Measurements from ENCODE around the gene UCK1. TPM values are rescaled to one million over a fixed set of nuclear protein-coding genes. Genes with fewer than 3 reads are reported as not detected.
"Not testable (repeated sequence)": the region's sequence is repeated elsewhere in the genome, so short reads cannot be mapped to it uniquely, and the experiment has no call there.

UCK1 gene
- total RNA-seq, 6 donors from 2014 or later: 27.8 to 36.7 (median 29.4) TPM

GRCh38 chr9:131554087-131554842, 23.2 kb upstream of the UCK1 start:
- no peak for TF ChIP-seq POLR2AphosphoS5 (IDR thresholded peaks at IDR 0.05)

GRCh38 chr9:131552030-131552429, 21.0 kb upstream of the UCK1 start:
- Histone ChIP-seq H3K27me3 (peaks cover 0 to 18% (median 4%) of the 10 kb centered on the region in 4 donors), H3K9me3 (no peaks in the 10 kb centered on the region), H3K4me1 (peaks cover 0 to 2% (median under 1%) of the 10 kb centered on the region in 4 donors), H3K27ac (no peak overlapping the region), H3K4me3 (no peak overlapping the region), H3K36me3 (no peaks in the 10 kb centered on the region)
- 87 to 99% methylated on average over 6 of the region's 6 CpGs for WGBS, 2 donors
- no peak for TF ChIP-seq EP300 (IDR thresholded peaks at IDR 0.05)
- no peak for TF ChIP-seq POLR2A (IDR thresholded peaks at IDR 0.05)
- TF ChIP-seq POLR2AphosphoS5 (IDR thresholded peaks at IDR 0.05): no peak
- TF ChIP-seq, protein P1, sequence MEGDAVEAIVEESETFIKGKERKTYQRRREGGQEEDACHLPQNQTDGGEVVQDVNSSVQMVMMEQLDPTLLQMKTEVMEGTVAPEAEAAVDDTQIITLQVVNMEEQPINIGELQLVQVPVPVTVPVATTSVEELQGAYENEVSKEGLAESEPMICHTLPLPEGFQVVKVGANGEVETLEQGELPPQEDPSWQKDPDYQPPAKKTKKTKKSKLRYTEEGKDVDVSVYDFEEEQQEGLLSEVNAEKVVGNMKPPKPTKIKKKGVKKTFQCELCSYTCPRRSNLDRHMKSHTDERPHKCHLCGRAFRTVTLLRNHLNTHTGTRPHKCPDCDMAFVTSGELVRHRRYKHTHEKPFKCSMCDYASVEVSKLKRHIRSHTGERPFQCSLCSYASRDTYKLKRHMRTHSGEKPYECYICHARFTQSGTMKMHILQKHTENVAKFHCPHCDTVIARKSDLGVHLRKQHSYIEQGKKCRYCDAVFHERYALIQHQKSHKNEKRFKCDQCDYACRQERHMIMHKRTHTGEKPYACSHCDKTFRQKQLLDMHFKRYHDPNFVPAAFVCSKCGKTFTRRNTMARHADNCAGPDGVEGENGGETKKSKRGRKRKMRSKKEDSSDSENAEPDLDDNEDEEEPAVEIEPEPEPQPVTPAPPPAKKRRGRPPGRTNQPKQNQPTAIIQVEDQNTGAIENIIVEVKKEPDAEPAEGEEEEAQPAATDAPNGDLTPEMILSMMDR (IDR thresholded peaks at IDR 0.05): no peak
- ATAC-seq (ENCODE audit: low FRiP score in 2 of 2) (no peak), DNase-seq (no peak)

More at GRCh38 chr9:131554087-131554842, 23.2 kb upstream of the UCK1 start:
- Histone ChIP-seq H3K9me3 (no peaks in the 10 kb centered on the region), H3K27ac (no peak overlapping the region), H3K27me3 (peaks cover 0 to 17% (median 4%) of the 10 kb centered on the region in 4 donors), H3K4me1 (no peaks in the 10 kb centered on the region), H3K4me3 (no peak overlapping the region), H3K36me3 (no peaks in the 10 kb centered on the region)
- peak in 1 of 2 donors; percentile 73 for DNase-seq
- no peak for ATAC-seq (ENCODE audit: low FRiP score in 2 of 2)
- WGBS, 2 donors: 48 to 81% methylated on average over 6 to 17 of the region's 60 CpGs

GRCh38 chr9:131550465-131550864, 19.4 kb upstream of the UCK1 start:
- DNase-seq: not testable (repeated sequence)

DNA sequence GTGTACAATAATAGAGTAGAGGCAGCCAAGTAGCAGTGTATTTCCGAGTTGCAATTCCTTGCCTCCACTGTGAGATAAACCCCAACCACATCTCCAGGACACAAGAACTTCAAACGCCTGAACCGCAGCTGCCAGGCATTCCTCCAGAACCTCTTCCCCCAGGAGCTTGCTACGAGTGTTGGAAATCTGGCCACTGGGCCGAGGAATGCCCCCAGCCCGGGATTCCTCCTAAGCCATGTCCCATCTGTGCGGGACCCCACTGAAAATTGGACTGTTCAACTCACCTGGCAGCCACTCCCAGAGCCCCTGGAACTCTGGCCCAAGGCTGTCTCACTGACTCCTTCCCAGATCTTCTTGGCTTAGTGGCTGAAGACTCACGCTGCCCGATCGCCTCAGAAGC, 18.1 kb upstream of the UCK1 start:
- DNase-seq; H3K9me3 ChIP-seq; ATAC-seq (ENCODE audit: low FRiP score in 2 of 2); H3K36me3 ChIP-seq; H3K27ac ChIP-seq; H3K4me3 ChIP-seq: not testable (repeated sequence)
- Histone ChIP-seq H3K27me3 (peaks cover 0 to 22% (median 18%) of the 10 kb centered on the region in 4 donors), H3K4me1 (peaks cover 11 to 19% (median 13%) of the 10 kb centered on the region in 4 donors)
- WGBS, 2 donors: 90 to 95% methylated on average over 10 of the region's 10 CpGs

More at GRCh38 chr9:131550465-131550864, 19.4 kb upstream of the UCK1 start:
- H3K4me3 ChIP-seq; H3K27ac ChIP-seq; ATAC-seq (ENCODE audit: low FRiP score in 2 of 2); H3K36me3 ChIP-seq; H3K9me3 ChIP-seq: not testable (repeated sequence)
- peaks cover 11 to 16% (median 13%) of the 10 kb centered on the region in 4 donors for H3K4me1 ChIP-seq
- peaks cover 0 to 29% (median 14%) of the 10 kb centered on the region in 4 donors for H3K27me3 ChIP-seq
- WGBS, 2 donors: 49 to 53% methylated on average over 8 of the region's 8 CpGs

GRCh38 chr9:131546336-131547084, 15.4 kb upstream of the UCK1 start:
- Histone ChIP-seq H3K9me3 (peaks cover 9 to 19% (median 15%) of the 10 kb centered on the region in 4 donors), H3K4me1 (peaks cover 11 to 19% (median 13%) of the 10 kb centered on the region in 4 donors), H3K4me3 (peak overlapping the region in 3 of 4 donors; percentile 43 to 52 (median 51)), H3K36me3 (no peaks in the 10 kb centered on the region), H3K27ac (peak overlapping the region in 1 of 4 donors; percentile 19), H3K27me3 (peaks cover 0 to 21% (median 17%) of the 10 kb centered on the region in 4 donors)
- no peak for TF ChIP-seq EP300 (IDR thresholded peaks at IDR 0.05)
- TF ChIP-seq, protein P1 (IDR thresholded peaks at IDR 0.05): peak in 1 of 6 experiments; percentile 21
- TF ChIP-seq POLR2A (IDR thresholded peaks at IDR 0.05): no peak
- no peak for TF ChIP-seq POLR2AphosphoS5 (IDR thresholded peaks at IDR 0.05)
- peak; percentile 43 to 44 for ATAC-seq (ENCODE audit: low FRiP score in 2 of 2)
- DNase-seq: peak in 1 of 2 donors; percentile 77
- WGBS, 2 donors: 3 to 5% methylated on average over 16 to 31 of the region's 49 CpGs

DNA sequence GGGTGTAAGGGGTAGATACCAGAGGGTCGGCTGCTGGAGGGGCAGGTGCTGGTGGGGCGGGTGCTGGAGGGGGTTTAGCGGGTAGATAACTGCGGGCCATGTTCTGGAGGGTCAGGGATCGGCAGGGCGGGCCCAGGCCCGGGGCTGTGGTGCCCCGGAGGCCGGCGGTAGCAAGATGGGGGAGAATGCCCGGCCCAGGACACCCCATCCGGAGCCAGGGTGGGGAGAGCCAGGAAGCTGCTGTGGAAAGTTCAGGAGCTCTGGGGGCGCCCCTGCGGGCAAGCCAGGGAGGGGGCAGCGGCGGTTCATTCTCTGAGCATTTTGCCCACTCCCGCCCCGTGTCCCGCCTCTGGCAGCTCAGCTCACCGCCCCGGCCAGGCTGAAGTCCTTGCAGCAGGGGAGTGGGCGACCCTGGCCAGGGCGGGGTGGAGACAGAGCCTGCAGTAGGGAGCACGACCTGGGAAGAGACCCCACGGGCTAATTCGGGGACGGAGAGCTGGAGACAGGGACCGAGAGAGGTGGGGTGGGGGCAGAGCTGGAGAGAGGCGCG, 14.8 kb upstream of the UCK1 start:
- H3K9me3 ChIP-seq: peaks cover 9 to 19% (median 15%) of the 10 kb centered on the region in 4 donors
- H3K4me1 ChIP-seq: peaks cover 11 to 19% (median 13%) of the 10 kb centered on the region in 4 donors
- H3K27me3 ChIP-seq: peaks cover 0 to 21% (median 17%) of the 10 kb centered on the region in 4 donors
- TF ChIP-seq POLR2AphosphoS5 (IDR thresholded peaks at IDR 0.05): no peak
- no peak for TF ChIP-seq POLR2A (IDR thresholded peaks at IDR 0.05)
- TF ChIP-seq, protein P1 (IDR thresholded peaks at IDR 0.05): no peak
- no peak for TF ChIP-seq EP300 (IDR thresholded peaks at IDR 0.05)
- no peaks in the 10 kb centered on the region for H3K36me3 ChIP-seq
- peak in 1 of 2 donors; percentile 77 for DNase-seq
- peak overlapping the region in 3 of 4 donors; percentile 43 to 52 (median 51) for H3K4me3 ChIP-seq
- 6 to 8% methylated on average over 26 to 30 of the region's 30 CpGs for WGBS, 2 donors
- ATAC-seq (ENCODE audit: low FRiP score in 2 of 2): peak; percentile 52 to 72
- peak overlapping the region; percentile 9 to 73 (median 35) for H3K27ac ChIP-seq
